PFSK-1 (cell line): ENCODE data around the gene PLCL2.

Source experiments
- POLR2AphosphoS5 ChIP-seq: IDR thresholded peaks from 2 replicates; pipeline ENCODE4 v1.6.1; 2012; ENCODE audit warnings: low read depth, mild to moderate bottlenecking, control low read depth, low read length, moderate library complexity
- TAF1 ChIP-seq: IDR thresholded peaks from 2 replicates; pipeline ENCODE4 v1.6.1; 2012; ENCODE audit warnings: low read length, control low read depth, borderline replicate concordance; ENCODE audit not compliant: insufficient read depth

DNA sequence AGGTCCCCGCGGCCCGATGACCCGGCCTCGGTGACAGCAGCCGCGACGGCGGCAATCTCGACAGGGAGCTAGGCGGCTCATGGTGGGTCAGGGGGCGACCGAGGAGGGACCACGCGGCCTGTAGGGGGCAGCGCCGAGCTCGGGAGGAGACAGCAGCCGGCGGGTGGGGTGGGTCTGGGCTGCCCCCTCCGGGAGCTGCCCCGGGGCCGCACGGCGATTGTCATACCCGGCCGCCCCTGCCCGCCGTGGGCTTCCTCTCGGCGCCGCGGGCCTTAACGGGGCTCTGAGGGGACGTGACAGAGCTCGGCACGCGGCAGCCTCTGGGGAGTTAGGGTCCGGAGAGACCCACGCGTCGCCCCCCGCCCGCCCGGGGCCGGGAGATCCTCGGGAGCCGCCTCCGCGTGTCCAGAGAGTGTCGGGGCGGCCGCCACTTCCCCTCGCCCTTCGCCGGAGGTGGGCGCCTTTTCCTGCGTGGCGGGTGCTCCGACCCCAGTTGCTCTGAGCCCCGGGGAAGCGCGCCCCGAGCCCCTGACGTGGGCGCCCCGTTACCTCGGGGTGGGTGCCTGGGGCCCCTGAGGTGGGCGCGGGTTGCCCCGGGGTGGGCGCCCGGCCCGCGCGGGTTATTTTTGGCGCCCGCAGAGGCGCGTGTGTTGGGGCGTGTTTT lies 539 bp upstream of the PLCL2 start:
- TF ChIP-seq TAF1 (no peak), POLR2AphosphoS5 (no peak)
